H1 (cell line): ENCODE data around the gene CCDC107. TPM values are rescaled to one million over a fixed set of nuclear protein-coding genes. Genes with fewer than 3 reads are reported as not detected.
A peak's percentile ranks its signal among the peaks of the same experiment; 100 is the strongest.

ENCODE experiments used
- CTCF ChIA-PET: fragments of 300-600 bp; sonication (Branson Sonifier 250); formaldehyde crosslinking; loops from one replicate; lab custom pipeline; 2021; ENCODE audit not compliant: partially characterized antibody; lab: Charles Lee
- POLR2A ChIA-PET: fragments of 300-600 bp; sonication (Branson Sonifier 250); formaldehyde crosslinking; loops from one replicate; lab custom pipeline; 2021; ENCODE audit warnings: inconsistent platforms; ENCODE audit not compliant: partially characterized antibody; lab: Charles Lee
- DNase-seq, 2 experiments: peaks; one replicate each; pipeline versions ENCODE4 v3.0.0 to v3.0.0-alpha.2; 2010 to 2022; ENCODE audit warnings: low spot score in 2 of 2, low read depth in 1 of 2, mixed read lengths in 1 of 2
- FAIRE-seq: peaks from 2 replicates; lab custom pipeline; 2011; peaks lifted over from hg19 to GRCh38; lab: Jason Lieb, UNC
- H2AFZ ChIP-seq: 2 replicates; pipeline ENCODE4 v1.8.1; 2012; ENCODE audit warnings: low read length, inconsistent platforms
- H2AK5ac ChIP-seq: 2 replicates; pipeline ENCODE4 v1.6.1; 2013; ENCODE audit warnings: low read depth, low read length
- H2BK120ac ChIP-seq: replicated peaks from 2 replicates; pipeline ENCODE3; 2013; ENCODE audit warnings: low read depth, low read length, inconsistent platforms
- H2BK12ac ChIP-seq: 2 replicates; pipeline ENCODE4 v1.6.1; 2013; ENCODE audit warnings: low read depth, low read length
- H2BK15ac ChIP-seq: 2 replicates; pipeline ENCODE4 v1.6.1; 2013; ENCODE audit warnings: low read length
- H2BK20ac ChIP-seq: 2 replicates; pipeline ENCODE4 v1.6.1; 2013; ENCODE audit warnings: low read length
- H2BK5ac ChIP-seq: 2 replicates; pipeline ENCODE4 v1.6.1; 2013; ENCODE audit warnings: low read depth, low read length
- H3K14ac ChIP-seq: 2 replicates; pipeline ENCODE4 v1.6.1; 2013; ENCODE audit warnings: inconsistent platforms; ENCODE audit not compliant: insufficient read length
- H3K18ac ChIP-seq: 2 replicates; pipeline ENCODE4 v1.6.1; 2013; ENCODE audit warnings: low read length; ENCODE audit errors: extremely low read depth
- H3K23ac ChIP-seq: 2 replicates; pipeline ENCODE4 v1.6.1; 2013; ENCODE audit warnings: inconsistent platforms; ENCODE audit not compliant: insufficient read length
- H3K23me2 ChIP-seq: 2 replicates; pipeline ENCODE4 v1.6.1; 2013; ENCODE audit warnings: low read depth, low read length
- H3K27ac ChIP-seq: 2 replicates; pipeline ENCODE4 v1.6.1; 2011; ENCODE audit warnings: low read depth, low read length, inconsistent platforms
- H3K27me3 ChIP-seq, 4 experiments: replicated peaks in 1 of 4; 1 replicate in 1 of 4; 2 replicates in 3 of 4; pipeline versions ENCODE4 v1.6.1 to v1.8.1; 2011 to 2013; ENCODE audit warnings: low read length in 3 of 4, mild to moderate bottlenecking in 3 of 4, inconsistent platforms in 2 of 4, mixed read lengths in 2 of 4, moderate library complexity in 1 of 4; ENCODE audit not compliant: control insufficient read depth in 3 of 4, insufficient read depth in 3 of 4; ENCODE audit errors: extremely low read depth in 1 of 4
- H3K36me3 ChIP-seq, 4 experiments: 2 replicates each; pipeline versions ENCODE4 v1.6.1 to v1.8.1; 2011 to 2013; ENCODE audit warnings: mild to moderate bottlenecking in 4 of 4, low read length in 3 of 4, moderate library complexity in 2 of 4, control low read depth in 1 of 4, inconsistent platforms in 1 of 4; ENCODE audit not compliant: insufficient read depth in 4 of 4, control insufficient read depth in 2 of 4
- H3K4ac ChIP-seq: replicated peaks from 2 replicates; pipeline ENCODE3; 2013; ENCODE audit warnings: low read length, low read depth, mixed read lengths, inconsistent platforms; ENCODE audit not compliant: insufficient read length
- H3K4me1 ChIP-seq, 4 experiments: replicated peaks in 1 of 4; 1 replicate in 1 of 4; 2 replicates in 3 of 4; pipeline versions ENCODE4 v1.6.1 to v1.8.1; 2011 to 2013; ENCODE audit warnings: low read length in 3 of 4, inconsistent platforms in 2 of 4, mixed read lengths in 1 of 4; ENCODE audit not compliant: insufficient read depth in 4 of 4, control insufficient read depth in 3 of 4
- H3K4me2 ChIP-seq, 2 experiments: 2 replicates each; pipeline versions ENCODE4 v1.6.1 to v1.8.1; 2011 to 2013; ENCODE audit warnings: low read depth in 2 of 2, low read length in 2 of 2, control low read depth in 1 of 2, inconsistent platforms in 1 of 2, mild to moderate bottlenecking in 1 of 2; ENCODE audit not compliant: insufficient read depth in 1 of 2
- H3K4me3 ChIP-seq, 4 experiments: fragments of 200-600, 300-600 bp in 1 of 4; sonication (generic), shearing (Covaris generic), sonication (Bioruptor Twin) in 1 of 4; 2 replicates each; pipeline versions ENCODE4 v1.5.1 to v1.8.1; 2011 to 2016; ENCODE audit warnings: low read length in 4 of 4, low read depth in 3 of 4, control low read depth in 2 of 4, inconsistent platforms in 2 of 4, mild to moderate bottlenecking in 2 of 4, mixed read lengths in 1 of 4, moderate library complexity in 1 of 4; ENCODE audit not compliant: insufficient read depth in 2 of 4; ENCODE audit errors: extremely low read depth in 1 of 4
- H3K56ac ChIP-seq: replicated peaks from 2 replicates; pipeline ENCODE3; 2013; ENCODE audit warnings: low read depth, mild to moderate bottlenecking, mixed read lengths, low read length, inconsistent platforms; ENCODE audit not compliant: insufficient read length
- H3K79me1 ChIP-seq: 2 replicates; pipeline ENCODE4 v1.6.1; 2013; ENCODE audit warnings: low read depth, low read length, control low read depth
- H3K79me2 ChIP-seq, 2 experiments: 2 replicates each; pipeline versions ENCODE4 v1.6.1 to v1.8.1; 2012 to 2013; ENCODE audit warnings: low read length in 2 of 2, mild to moderate bottlenecking in 2 of 2, inconsistent platforms in 1 of 2; ENCODE audit not compliant: insufficient read depth in 2 of 2, control insufficient read depth in 1 of 2
- H3K9ac ChIP-seq, 4 experiments: replicated peaks in 1 of 4; 1 replicate in 1 of 4; 2 replicates in 3 of 4; pipeline versions ENCODE4 v1.6.1 to v1.8.1; 2011 to 2013; ENCODE audit warnings: low read depth in 3 of 4, low read length in 3 of 4, control low read depth in 2 of 4, mild to moderate bottlenecking in 2 of 4, moderate library complexity in 2 of 4, inconsistent platforms in 1 of 4; ENCODE audit errors: extremely low read depth in 1 of 4
- H3K9me3 ChIP-seq, 2 experiments: 2 replicates each; pipeline versions ENCODE4 v1.6.1 to v1.8.1; 2012 to 2013; ENCODE audit warnings: mild to moderate bottlenecking in 2 of 2, moderate library complexity in 2 of 2, control low read depth in 1 of 2, inconsistent platforms in 1 of 2, low read depth in 1 of 2, low read length in 1 of 2, mixed read lengths in 1 of 2; ENCODE audit not compliant: insufficient read depth in 2 of 2
- H4K20me1 ChIP-seq, 2 experiments: replicated peaks in 1 of 2; 2 replicates each; pipeline versions ENCODE3 to v1.8.1; 2011 to 2013; ENCODE audit warnings: inconsistent platforms in 2 of 2, low read length in 2 of 2, mild to moderate bottlenecking in 1 of 2; ENCODE audit not compliant: insufficient read depth in 2 of 2, control insufficient read depth in 1 of 2
- H4K5ac ChIP-seq: 2 replicates; pipeline ENCODE4 v1.6.1; 2013; ENCODE audit warnings: low read length, low read depth, mixed read lengths, inconsistent platforms; ENCODE audit not compliant: insufficient read length
- H4K8ac ChIP-seq: 2 replicates; pipeline ENCODE4 v1.8.0; 2013; ENCODE audit warnings: mild to moderate bottlenecking, moderate library complexity, low read length, inconsistent platforms; ENCODE audit not compliant: insufficient read depth; ENCODE audit errors: extremely low read depth
- H4K91ac ChIP-seq: replicated peaks from 2 replicates; pipeline ENCODE3; 2013; ENCODE audit warnings: low read length, mixed read lengths, inconsistent platforms; ENCODE audit not compliant: insufficient read length
- CREB1 ChIP-seq: IDR thresholded peaks from 2 replicates; pipeline ENCODE4 v1.6.1; 2012; ENCODE audit warnings: inconsistent platforms
- CTCF ChIP-seq, 3 experiments: IDR thresholded peaks; 1 replicate in 2 of 3; 2 replicates in 1 of 3; pipeline versions ENCODE4 v1.5.1 to v1.6.1; 2011; ENCODE audit warnings: low read length in 3 of 3, mild to moderate bottlenecking in 3 of 3, inconsistent platforms in 2 of 3, low read depth in 1 of 3, moderate library complexity in 1 of 3; ENCODE audit not compliant: insufficient read depth in 1 of 3; ENCODE audit errors: control extremely low read depth in 1 of 3
- EGR1 ChIP-seq: IDR thresholded peaks from 2 replicates; pipeline ENCODE4 v1.6.1; 2011; ENCODE audit warnings: low read depth, low read length, borderline replicate concordance
- FOSL1 ChIP-seq: IDR thresholded peaks from 2 replicates; pipeline ENCODE4 v1.6.1; 2011; ENCODE audit warnings: mild to moderate bottlenecking, low read depth, low read length, moderate library complexity; ENCODE audit not compliant: insufficient read depth
- RAD21 ChIP-seq, 2 experiments: IDR thresholded peaks in 1 of 2; conservative IDR thresholded peaks in 1 of 2; 2 replicates each; pipeline ENCODE4 v1.6.1; 2011; ENCODE audit warnings: low read depth in 2 of 2, low read length in 2 of 2, improper control_type of control experiment in 1 of 2, inconsistent platforms in 1 of 2, mild to moderate bottlenecking in 1 of 2, moderate library complexity in 1 of 2
- SAP30 ChIP-seq: fragments of 300-600 bp; sonication (generic); IDR thresholded peaks from 2 replicates; pipeline ENCODE4 v1.7.1; 2012; ENCODE audit warnings: low read length, moderate library complexity, mild to moderate bottlenecking, inconsistent platforms; ENCODE audit not compliant: insufficient read depth, insufficient replicate concordance
- SIN3A ChIP-seq, 2 experiments: IDR thresholded peaks in 1 of 2; conservative IDR thresholded peaks in 1 of 2; 2 replicates each; pipeline ENCODE4 v1.6.1; 2011 to 2012; ENCODE audit warnings: low read length in 2 of 2, improper control_type of control experiment in 1 of 2, low read depth in 1 of 2, mild to moderate bottlenecking in 1 of 2
- TCF12 ChIP-seq: IDR thresholded peaks from 2 replicates; pipeline ENCODE4 v1.6.1; 2011; ENCODE audit warnings: low read depth, mild to moderate bottlenecking, low read length
- WGBS, 2 experiments: shearing (Covaris generic) in 1 of 2; methylation state at CpG; one replicate each; pipeline versions ENCODE4 v1.1.6 to v1.1.7; 2013 to 2015; ENCODE audit warnings: low lambda C conversion rate in 2 of 2, mixed read lengths in 2 of 2, inconsistent platforms in 1 of 2, low coverage in 1 of 2, missing lambda C conversion rate in 1 of 2; ENCODE audit not compliant: insufficient replicate concordance in 2 of 2, insufficient coverage in 1 of 2, insufficient read length in 1 of 2; ENCODE audit errors: extremely low coverage in 1 of 2, missing lambda C conversion rate in 1 of 2; 5-methylcytosine and 5-hydroxymethylcytosine counted together
- polyA plus RNA-seq, 7 experiments: library from polyadenylated mRNA; depleted of rRNA in 3 of 7; stranded (reverse) in 5 of 7; unstranded in 2 of 7; fragments of >200 nt in 5 of 7; fragments of 200-250 nt in 2 of 7; gene quantifications; 1 replicate in 5 of 7; 2 replicates in 1 of 7; 4 replicates in 1 of 7; pipeline versions ENCODE4 v1.2.1 to v1.2.3, GENCODE V29; 2011 to 2013; ENCODE audit warnings: missing spikeins in 2 of 7, mixed read lengths in 2 of 7
- total RNA-seq: library from RNA; stranded (reverse); fragmentation: NEBNext Ultra II Directional; extraction: Animal tissue kit (Norgen Biotek cat#: 25700); gene quantifications from 2 replicates; pipeline ENCODE4 v1.2.1, GENCODE V29; 2021

The CCDC107 gene
- total and polyA plus RNA-seq, 2 of the 8 experiments (the other 6 are each of a cell fraction or from before 2014, with no cell fraction given), result 8.2 to 9.0 TPM

GRCh38 chr9:35611230-35611797 is 46.8 kb upstream of the CCDC107 start:
- WGBS, 2 experiments, result 38% methylated on average over 8 of the region's 8 CpGs; no CpG with 5 or more reads in 1 of the 2 experiments
- H3K4ac ChIP-seq, result no peak overlapping the region
- H2BK15ac ChIP-seq, result no peak overlapping the region
- H3K14ac ChIP-seq, result no peak overlapping the region
- H3K18ac ChIP-seq, result no peak overlapping the region
- H3K79me2 ChIP-seq, result peaks cover 0 to 2% of the 10 kb centered on the region in 2 experiments; a peak in 1 of 4 replicates
- H3K9me3 ChIP-seq, result no peaks in the 10 kb centered on the region
- no peak overlapping the region for H2AK5ac ChIP-seq
- peaks cover 3 to 12% (median 9%) of the 10 kb centered on the region in 4 experiments; a peak in 5 of 8 replicates for H3K36me3 ChIP-seq
- no peak overlapping the region for H3K9ac ChIP-seq
- no peak overlapping the region for H4K5ac ChIP-seq
- peak; percentile 86 for FAIRE-seq
- CTCF ChIA-PET, result interaction anchor here (0.7 to 6.1 kb wide), 39 partner anchors 9 to 310 kb away, joined by 3 to 47 read pairs (median 4); partner anchors contain the start of genes ARHGEF39, CCDC107, CREB3 and RMRP
- H3K79me1 ChIP-seq, result no peaks in the 10 kb centered on the region
- no peak overlapping the region for H3K56ac ChIP-seq
- no peak overlapping the region for H2BK5ac ChIP-seq
- H3K27me3 ChIP-seq, result peaks cover 0 to 7% (median 5%) of the 10 kb centered on the region in 4 experiments; a peak in 4 of 7 replicates
- no peak overlapping the region for H2AFZ ChIP-seq
- H3K4me2 ChIP-seq, result no peak overlapping the region
- DNase-seq, result peak in 1 of 2 experiments; percentile 55
- peaks cover 0 to 5% (median 3%) of the 10 kb centered on the region in 4 experiments; a peak in 4 of 7 replicates for H3K4me1 ChIP-seq
- peaks cover 0 to 11% of the 10 kb centered on the region in 2 experiments for H4K20me1 ChIP-seq
- H2BK12ac ChIP-seq, result no peak overlapping the region
- H2BK120ac ChIP-seq, result no peak overlapping the region
- no peak overlapping the region for H2BK20ac ChIP-seq
- H3K4me3 ChIP-seq, result no peak overlapping the region
- no peak overlapping the region for H3K23ac ChIP-seq
- H3K23me2 ChIP-seq, result 0 out of 2 replicates have a peak, but pooled peaks cover 1% of the 10 kb centered on the region
- H4K91ac ChIP-seq, result no peak overlapping the region
- POLR2A ChIA-PET, result interaction anchor here (0.8 to 1.6 kb wide), 7 partner anchors 12 to 77 kb away, joined by 3 to 5 read pairs (median 3); partner anchors contain the start of genes CCDC107 and RMRP
- H4K8ac ChIP-seq, result no peak overlapping the region
- H3K27ac ChIP-seq, result no peak overlapping the region
- TF ChIP-seq CTCF (IDR thresholded peaks at IDR 0.05; ENCODE audit: control extremely low read depth in 1 of 3, insufficient read depth in 1 of 3, low read depth in 1 of 3, low read length in 3 of 3) (peak; percentile 63 to 87 (median 87)), CREB1 (no peak), RAD21 (IDR thresholded peaks at IDR 0.05 in 1 of 2, conservative IDR thresholded peaks at IDR 0.05 in 1 of 2; ENCODE audit: low read depth in 2 of 2, low read length in 2 of 2) (peak; percentile 41 to 58), FOSL1 (no peak), SAP30 (no peak), TCF12 (no peak), SIN3A (conservative IDR thresholded peaks at IDR 0.05 in 1 of 2, IDR thresholded peaks at IDR 0.05 in 1 of 2; ENCODE audit: low read depth in 1 of 2, low read length in 2 of 2) (0 out of 4 replicates have a peak, but pooled peaks of 1 of the 2 experiments have one; percentile 47), EGR1 (no peak)
